Urinary bladder (tissue), 4 donors: Measurements from ENCODE around the gene KIAA0232. TPM values are rescaled to one million over a fixed set of nuclear protein-coding genes. Genes with fewer than 3 reads are reported as not detected.
"Not testable (repeated sequence)": the region's sequence is repeated elsewhere in the genome, so short reads cannot be mapped to it uniquely, and the experiment has no call there.

Experiments used
- DNase-seq: peaks from one replicate; pipeline ENCODE4 v3.0.0-alpha.2; 2015; ENCODE audit errors: extremely low spot score
- H3K27ac ChIP-seq: one replicate; pipeline ENCODE4 v1.5.1; 2013; ENCODE audit warnings: low read depth, mild to moderate bottlenecking, moderate library complexity
- H3K36me3 ChIP-seq: one replicate; pipeline ENCODE4 v1.6.1; 2013; ENCODE audit warnings: mild to moderate bottlenecking, moderate library complexity; ENCODE audit not compliant: insufficient read depth
- H3K4me1 ChIP-seq: one replicate; pipeline ENCODE4 v1.6.1; 2013; ENCODE audit warnings: mild to moderate bottlenecking, moderate library complexity; ENCODE audit not compliant: insufficient read depth
- H3K4me3 ChIP-seq: one replicate; pipeline ENCODE4 v1.5.1; 2013; ENCODE audit warnings: low read depth, low read length
- WGBS: extraction: QIAGEN DNeasy Blood & Tissue Kit; methylation state at CpG from one replicate; pipeline ENCODE4 v1.1.7; 2013; 5-methylcytosine and 5-hydroxymethylcytosine counted together
- polyA plus RNA-seq: library from polyadenylated mRNA; stranded (reverse); fragments of 200-250 nt; gene quantifications from one replicate; pipeline ENCODE4 v1.2.3, GENCODE V29; 2013
- total RNA-seq: library from RNA; depleted of rRNA; stranded (reverse); fragments of >200 nt; gene quantifications from one replicate; pipeline ENCODE4 v1.2.3, GENCODE V29; 2014
- donor health status: healthy with polysubstance abuse.
- donor health status: healthy.

Gene KIAA0232
- total and polyA plus RNA-seq, 2 donors = 18.8 to 32.8 TPM

GRCh38 chr4:6896035-6896434, 113.5 kb downstream of the KIAA0232 start:
- H3K36me3 ChIP-seq = no peaks in the 10 kb centered on the region
- no peaks in the 10 kb centered on the region for H3K4me1 ChIP-seq
- H3K4me3 ChIP-seq = no peak overlapping the region
- no peak for DNase-seq
- no peak overlapping the region for H3K27ac ChIP-seq
- WGBS = 66% methylated on average over 5 of the region's 5 CpGs

DNA sequence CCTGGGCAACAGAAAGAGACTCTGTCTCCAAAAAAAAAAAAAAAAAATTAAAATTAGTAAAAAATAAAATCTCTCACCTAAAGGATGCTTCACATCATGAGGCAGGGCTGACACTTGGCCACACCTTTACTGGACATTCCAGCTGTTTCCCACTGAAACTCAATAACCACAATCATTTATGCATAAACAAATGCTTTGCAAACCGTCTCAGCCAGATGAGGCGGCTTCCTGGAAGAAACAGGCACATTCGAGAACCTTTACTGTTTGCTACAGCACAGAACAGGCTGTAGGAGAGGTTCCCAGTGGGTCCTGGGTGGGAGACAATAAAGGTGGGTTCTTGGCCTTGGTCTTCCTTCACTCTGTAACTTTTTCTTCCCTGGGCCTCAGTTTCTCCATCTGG, 116.2 kb downstream of the KIAA0232 start:
- DNase-seq = no peak
- no peak overlapping the region for H3K27ac ChIP-seq
- WGBS = 63% methylated on average over 3 of the region's 3 CpGs
- H3K4me1 ChIP-seq = no peaks in the 10 kb centered on the region
- H3K4me3 ChIP-seq = no peak overlapping the region
- H3K36me3 ChIP-seq = no peaks in the 10 kb centered on the region

DNA sequence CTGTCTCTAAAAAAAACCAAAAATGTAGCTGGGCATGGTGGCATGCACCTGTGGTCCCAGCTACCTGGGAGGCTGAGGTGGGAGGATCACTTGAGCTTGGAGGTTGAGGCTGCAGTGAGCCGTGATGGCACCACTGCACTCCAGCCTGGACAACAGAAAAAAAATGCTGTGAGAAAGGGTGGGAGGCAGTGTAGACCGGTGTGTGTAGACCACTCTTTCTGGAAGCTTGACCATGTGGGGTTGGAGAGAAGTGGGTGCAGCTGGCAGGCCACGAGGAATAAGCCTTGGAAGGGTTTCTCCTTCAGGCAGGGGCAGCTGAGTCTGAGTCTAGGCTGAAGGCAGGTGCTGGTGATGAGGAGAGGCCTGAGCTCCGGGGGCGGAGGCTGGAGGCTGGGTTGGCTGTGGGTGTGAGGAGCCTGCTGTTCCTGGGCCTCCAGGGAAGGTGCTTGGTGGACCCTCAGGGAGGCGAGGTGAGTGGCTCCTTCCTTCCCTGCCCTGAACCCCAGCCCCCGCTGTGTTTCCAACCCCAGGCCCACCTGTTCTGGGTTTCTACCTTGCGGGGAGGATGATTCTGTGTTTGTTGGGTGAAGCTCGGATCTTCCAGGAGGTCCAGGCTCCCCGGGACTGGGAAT, 117.8 kb downstream of the KIAA0232 start:
- no peak overlapping the region for H3K4me3 ChIP-seq
- no peaks in the 10 kb centered on the region for H3K36me3 ChIP-seq
- 92% methylated on average over 10 of the region's 10 CpGs for whole genome bisulfite sequencing
- DNase-seq = no peak
- H3K27ac ChIP-seq = no peak overlapping the region
- H3K4me1 ChIP-seq = no peaks in the 10 kb centered on the region

DNA sequence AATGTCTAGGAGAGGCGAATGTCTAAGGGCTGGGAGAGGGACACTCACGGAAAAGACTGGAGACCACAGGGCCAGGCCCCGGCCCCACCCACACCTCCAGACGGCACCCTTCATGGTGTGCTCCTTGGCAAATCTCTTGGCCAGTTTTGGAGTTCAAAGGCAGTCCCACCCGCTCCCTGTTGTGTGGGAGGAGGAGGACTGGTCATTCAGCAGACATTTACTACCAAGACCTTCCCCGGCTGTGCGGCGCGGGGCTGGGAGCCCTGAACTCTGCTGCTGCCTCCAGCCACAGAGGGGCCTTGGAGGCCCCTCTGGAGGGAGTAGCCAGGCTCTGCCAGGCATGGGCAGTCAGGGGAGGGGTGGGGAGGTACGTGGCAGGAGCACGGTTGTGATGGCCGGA, 118.4 kb downstream of the KIAA0232 start:
- Histone ChIP-seq H3K27ac (no peak overlapping the region), H3K4me3 (no peak overlapping the region), H3K4me1 (no peaks in the 10 kb centered on the region), H3K36me3 (no peaks in the 10 kb centered on the region)
- DNase-seq = no peak
- WGBS = 74% methylated on average over 12 of the region's 12 CpGs

DNA sequence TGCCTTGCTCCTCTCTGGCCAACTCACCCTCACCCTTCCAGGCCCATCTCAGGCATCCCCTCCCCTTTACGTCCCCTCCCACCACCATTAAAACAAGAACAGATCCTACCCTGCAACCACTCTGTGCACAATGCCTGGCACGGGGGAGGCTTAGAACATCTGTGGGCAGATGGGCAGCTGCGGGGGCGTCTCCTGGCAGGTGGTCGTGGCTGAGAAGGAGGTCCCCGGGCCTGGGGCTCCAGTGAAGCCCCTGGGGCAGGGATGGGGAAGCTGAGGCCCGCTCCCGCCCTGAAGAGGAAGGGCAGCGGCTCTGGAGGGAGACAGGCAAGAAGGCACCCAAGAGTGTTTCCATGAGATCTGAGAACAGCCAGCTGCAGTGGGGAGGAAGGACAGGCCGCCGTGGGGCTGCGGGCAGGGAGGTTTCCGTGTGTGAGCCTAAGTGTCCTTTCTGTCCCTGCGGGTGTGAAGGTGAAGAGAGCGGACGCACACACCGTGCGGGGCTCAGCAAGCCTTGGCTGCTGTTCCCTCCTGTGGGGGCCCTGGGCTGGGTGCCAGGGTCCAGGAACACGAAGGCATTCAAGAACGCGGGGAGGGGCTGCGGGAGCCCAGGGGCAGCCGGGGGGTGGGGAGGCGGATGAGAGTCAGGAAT, 119.3 kb downstream of the KIAA0232 start:
- H3K36me3 ChIP-seq = no peaks in the 10 kb centered on the region
- H3K4me3 ChIP-seq = no peak overlapping the region
- 57% methylated on average over 24 of the region's 24 CpGs for WGBS
- H3K27ac ChIP-seq = no peak overlapping the region
- no peak for DNase-seq
- no peaks in the 10 kb centered on the region for H3K4me1 ChIP-seq

- no peaks in the 10 kb centered on the region for H3K4me1 ChIP-seq
- no peak overlapping the region for H3K4me3 ChIP-seq
- WGBS = 82% methylated on average over 27 of the region's 27 CpGs
- DNase-seq = no peak
- no peak overlapping the region for H3K27ac ChIP-seq
- H3K36me3 ChIP-seq = no peaks in the 10 kb centered on the region
These were observed 120.0 kb downstream of the KIAA0232 start for GRCh38 chr4:6902318-6903042.

DNA sequence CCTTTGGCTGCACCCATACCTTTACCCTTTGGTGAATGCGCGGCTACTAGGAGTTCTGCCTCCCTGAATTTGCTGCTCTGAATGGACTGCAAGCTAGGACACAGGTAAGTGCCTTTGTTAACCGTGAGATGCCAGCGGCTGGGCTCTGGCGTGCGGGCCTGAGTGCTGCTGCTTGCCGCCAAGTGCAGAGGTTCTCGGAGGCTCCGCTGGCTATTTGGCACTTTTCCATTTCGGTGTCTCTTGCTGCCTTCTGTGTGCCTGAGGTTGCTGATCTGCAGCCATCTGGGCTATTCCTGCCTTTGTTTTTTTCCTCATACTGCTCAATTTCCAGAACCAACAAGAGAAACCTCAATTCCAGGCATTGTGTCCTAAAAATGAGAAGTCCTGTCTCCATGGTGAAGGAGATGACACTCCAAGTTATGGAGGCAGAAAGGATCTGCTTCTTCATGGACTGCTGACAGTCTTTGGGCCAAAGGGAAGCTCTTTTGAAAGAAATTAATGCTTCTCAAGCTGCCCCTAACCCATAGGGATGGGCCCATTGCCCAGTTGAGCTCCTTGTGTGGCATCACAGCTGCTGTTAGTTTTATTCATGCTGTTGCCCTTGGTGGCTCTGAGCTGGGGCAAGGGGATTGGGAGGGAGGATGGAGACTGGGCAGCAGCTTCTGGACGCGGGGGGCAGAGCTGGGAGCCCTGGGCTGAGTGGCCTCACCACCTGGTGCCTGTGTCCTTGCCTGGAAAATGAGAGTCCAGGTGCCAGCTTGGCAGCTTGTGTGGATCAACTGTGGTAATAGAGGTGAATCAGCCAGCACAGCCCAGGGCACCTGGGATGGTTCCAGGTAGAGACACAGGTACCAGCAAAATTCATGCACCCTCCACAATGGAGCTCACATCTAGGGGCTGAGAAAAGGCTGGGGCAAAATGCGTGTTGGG, 123.3 kb downstream of the KIAA0232 start:
- H3K36me3 ChIP-seq = no peaks in the 10 kb centered on the region
- H3K27ac ChIP-seq = no peak overlapping the region
- H3K4me3 ChIP-seq = no peak overlapping the region
- no peaks in the 10 kb centered on the region for H3K4me1 ChIP-seq
- no peak for DNase-seq
- 92% methylated on average over 13 of the region's 13 CpGs for WGBS

- not testable (repeated sequence) for H3K4me3 ChIP-seq, H3K27ac ChIP-seq, H3K4me1 ChIP-seq, H3K36me3 ChIP-seq, DNase-seq
- 93% methylated on average over 6 of the region's 6 CpGs for WGBS
These were observed 124.0 kb downstream of the KIAA0232 start for GRCh38 chr4:6906486-6906885.

GRCh38 chr4:6907658-6908191, 125.2 kb downstream of the KIAA0232 start:
- no peak overlapping the region for H3K4me3 ChIP-seq
- no peaks in the 10 kb centered on the region for H3K36me3 ChIP-seq
- DNase-seq = no peak
- no peak overlapping the region for H3K27ac ChIP-seq
- 26% methylated on average over 22 of the region's 22 CpGs for WGBS
- H3K4me1 ChIP-seq = no peaks in the 10 kb centered on the region

DNA sequence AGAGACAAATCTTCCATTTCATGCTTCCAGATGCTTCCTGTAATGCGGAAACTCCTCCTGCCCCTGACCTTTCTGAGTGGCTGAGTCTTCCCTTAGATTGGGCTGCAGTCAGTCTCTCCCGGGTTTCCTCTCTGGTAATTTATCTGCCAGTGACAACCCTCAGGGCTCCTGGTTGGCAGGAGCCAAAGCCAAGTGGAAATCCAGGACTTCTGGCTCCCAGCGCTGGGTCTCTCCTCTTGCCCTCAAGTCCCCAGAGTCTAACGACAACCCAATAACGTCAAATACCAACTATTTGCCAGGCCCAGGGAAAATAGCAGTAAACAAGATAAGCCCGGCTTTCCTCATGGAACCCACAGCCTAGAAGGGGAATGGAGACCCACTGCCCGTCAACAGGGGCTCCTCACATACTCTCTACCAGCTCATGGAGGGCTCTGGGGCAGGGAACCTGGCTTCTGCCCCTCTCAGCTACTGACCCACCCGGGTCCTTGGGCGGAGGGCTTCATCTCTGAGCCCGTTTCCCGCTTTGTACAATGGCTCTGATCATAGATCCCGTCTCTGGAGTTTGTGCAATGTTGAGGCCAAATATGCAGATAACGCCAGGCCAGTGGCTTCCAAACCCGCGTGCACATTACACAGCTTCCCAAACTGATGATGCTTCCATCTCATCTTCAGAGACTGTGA, 126.0 kb downstream of the KIAA0232 start:
- no peak for DNase-seq
- H3K4me1 ChIP-seq = no peaks in the 10 kb centered on the region
- peak overlapping the region; percentile 88 for H3K4me3 ChIP-seq
- WGBS = 19% methylated on average over 15 of the region's 15 CpGs
- no peaks in the 10 kb centered on the region for H3K36me3 ChIP-seq
- H3K27ac ChIP-seq = no peak overlapping the region

GRCh38 chr4:6909113-6909969, 126.8 kb downstream of the KIAA0232 start, which contains the start of gene TBC1D14:
Gene TBC1D14 (plus strand): TSS chr4:6909826. CDS start chr4:6923390, 13,564 bp downstream.
- H3K4me1 ChIP-seq = no peaks in the 10 kb centered on the region
- H3K4me3 ChIP-seq = peak within 1 kb of the TSS; percentile 88
- H3K27ac ChIP-seq = peak within 1 kb of the TSS; percentile 99
- no peaks in the 10 kb centered on the region for H3K36me3 ChIP-seq
- peak; percentile 83 for DNase-seq
- under 1% methylated on average over 107 of the region's 108 CpGs for WGBS

- Histone ChIP-seq H3K4me3 (peak overlapping the region; percentile 88), H3K4me1 (no peaks in the 10 kb centered on the region), H3K36me3 (no peaks in the 10 kb centered on the region), H3K27ac (peak overlapping the region; percentile 14)
- under 1% methylated on average over 58 of the region's 58 CpGs for WGBS
- no peak for DNase-seq
These were observed 127.4 kb downstream of the KIAA0232 start for GRCh38 chr4:6909970-6910339.
